Kidney tubule cell (primary cell): ENCODE results near the gene RIF1.
A peak's percentile ranks its signal among the peaks of the same experiment; 100 is the strongest.
"Not testable (repeated sequence)": the region's sequence is repeated elsewhere in the genome, so short reads cannot be mapped to it uniquely, and the experiment has no call there.

Experiments used
- DNase-seq: peaks from one replicate; pipeline ENCODE4 v3.0.0-alpha.2; 2018; ENCODE audit warnings: low spot score

Gene RIF1

GRCh38 chr2:151409601-151410484 is at the start of gene RIF1:
Gene RIF1 (plus strand): TSS chr2:151409902. CDS start chr2:151410424, 522 bp downstream.
- peak; percentile 93 for DNase-seq

- peak; percentile 93 for DNase-seq
These were observed 47.9 kb upstream of the RIF1 start for GRCh38 chr2:151361674-151362370.

GRCh38 chr2:151363709-151364108 is 46.0 kb upstream of the RIF1 start:
- peak; percentile 39 for DNase-seq

- no peak for DNase-seq
These were observed 42.1 kb upstream of the RIF1 start for GRCh38 chr2:151367571-151367970.

- peak; percentile 96 for DNase-seq
These were observed 35.3 kb upstream of the RIF1 start for GRCh38 chr2:151374436-151374835.

GRCh38 chr2:151379169-151379568 is 30.5 kb upstream of the RIF1 start:
- DNase-seq = no peak

- DNase-seq = no peak
These were observed 29.0 kb upstream of the RIF1 start for GRCh38 chr2:151380580-151381235.

- peak; percentile 26 for DNase-seq
These were observed 28.4 kb upstream of the RIF1 start for GRCh38 chr2:151381266-151381665.

- no peak for DNase-seq
These were observed 21.7 kb upstream of the RIF1 start for GRCh38 chr2:151388011-151388410.

GRCh38 chr2:151391436-151391835 is 18.3 kb upstream of the RIF1 start:
- no peak for DNase-seq

GRCh38 chr2:151394509-151394908 is 15.2 kb upstream of the RIF1 start:
- DNase-seq = no peak

GRCh38 chr2:151395509-151396374 is 14.0 kb upstream of the RIF1 start:
- DNase-seq = no peak

GRCh38 chr2:151399981-151400380 is 9.7 kb upstream of the RIF1 start:
- DNase-seq = no peak

GRCh38 chr2:151401149-151401548 is 8.6 kb upstream of the RIF1 start:
- no peak for DNase-seq

- no peak for DNase-seq
These were observed 5.8 kb upstream of the RIF1 start for GRCh38 chr2:151403914-151404313.

GRCh38 chr2:151405376-151405775 is 4.3 kb upstream of the RIF1 start:
- DNase-seq = no peak

GRCh38 chr2:151407281-151407680 is 2.4 kb upstream of the RIF1 start:
- DNase-seq = no peak

- DNase-seq = no peak
These were observed 708 bp upstream of the RIF1 start for GRCh38 chr2:151408788-151409600.

- DNase-seq = peak; percentile 43
These were observed 758 bp downstream of the RIF1 start for GRCh38 chr2:151410485-151410834.

GRCh38 chr2:151417650-151418049 is 7.9 kb downstream of the RIF1 start:
- no peak for DNase-seq

- DNase-seq = not testable (repeated sequence)
These were observed 12.0 kb downstream of the RIF1 start for GRCh38 chr2:151421681-151422080.
